NK-92 (cell line): Measurements from ENCODE around the gene SRD5A1.

Source experiments
- DNase-seq: peaks from one replicate; lab custom pipeline; 2025; ENCODE audit not compliant: unreplicated experiment; lab: John Stamatoyannopoulos, UW

The SRD5A1 gene

DNA sequence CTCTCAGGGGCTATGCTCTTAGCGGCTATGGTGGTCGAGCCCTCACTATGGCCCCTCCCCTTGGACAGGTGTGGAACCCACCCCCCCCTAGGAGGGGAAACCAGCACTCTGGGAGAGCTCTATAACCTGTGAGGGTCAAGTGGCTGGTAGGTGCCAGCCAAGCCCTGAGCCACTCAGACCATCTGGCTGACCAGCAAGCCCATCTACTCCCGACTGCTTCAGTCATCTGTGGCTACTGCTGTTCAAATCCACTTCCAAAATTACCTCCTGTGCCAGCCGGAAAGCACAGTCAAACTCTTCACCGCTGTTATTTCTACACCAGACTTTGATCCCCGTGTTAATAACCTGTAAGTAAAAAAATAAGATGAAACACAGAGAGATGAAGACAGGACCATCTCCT lies 28.9 kb upstream of the SRD5A1 start:
- DNase-seq: no peak

DNA sequence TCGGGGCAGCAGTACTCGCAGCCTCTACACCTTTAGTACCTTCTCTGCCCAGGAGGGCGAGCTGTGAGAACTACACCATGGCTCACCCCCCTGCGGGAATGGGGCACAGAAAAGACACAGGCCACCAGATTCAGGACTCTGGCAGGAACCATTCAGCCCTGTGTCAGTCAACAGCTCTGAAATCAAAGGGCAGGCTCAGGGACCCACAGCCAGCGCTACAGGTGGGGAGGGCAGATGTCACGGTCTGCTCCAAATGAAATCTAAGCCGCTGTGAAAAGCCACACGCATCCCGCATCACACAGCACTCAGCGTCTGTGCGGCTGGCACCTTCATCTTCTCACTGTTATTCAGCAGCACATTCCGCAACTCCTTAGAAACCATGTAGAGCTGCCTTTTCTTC lies 28.3 kb upstream of the SRD5A1 start:
- DNase-seq: no peak

GRCh38 chr5:6606884-6607558 lies 26.2 kb upstream of the SRD5A1 start:
- DNase-seq: no peak

DNA sequence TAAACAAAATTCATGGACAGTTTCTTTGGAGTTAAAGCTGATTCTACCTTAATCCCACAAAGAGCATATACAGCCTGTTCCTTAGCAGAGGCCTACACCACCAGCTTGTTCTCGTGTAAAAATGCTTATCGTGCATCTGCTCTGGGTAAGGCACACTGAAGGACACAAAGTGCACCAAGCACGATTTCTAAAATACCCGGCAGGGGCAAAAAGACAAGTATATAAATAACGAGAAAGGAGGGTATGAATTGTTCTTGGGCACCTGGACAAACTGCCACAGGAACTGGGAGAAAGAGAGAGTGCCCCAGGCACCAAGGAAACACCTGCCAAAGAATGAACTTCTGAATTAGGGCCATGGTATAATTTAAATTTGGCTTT lies 25.7 kb upstream of the SRD5A1 start:
- DNase-seq: no peak

GRCh38 chr5:6608016-6608415 lies 25.2 kb upstream of the SRD5A1 start:
- no peak for DNase-seq

DNA sequence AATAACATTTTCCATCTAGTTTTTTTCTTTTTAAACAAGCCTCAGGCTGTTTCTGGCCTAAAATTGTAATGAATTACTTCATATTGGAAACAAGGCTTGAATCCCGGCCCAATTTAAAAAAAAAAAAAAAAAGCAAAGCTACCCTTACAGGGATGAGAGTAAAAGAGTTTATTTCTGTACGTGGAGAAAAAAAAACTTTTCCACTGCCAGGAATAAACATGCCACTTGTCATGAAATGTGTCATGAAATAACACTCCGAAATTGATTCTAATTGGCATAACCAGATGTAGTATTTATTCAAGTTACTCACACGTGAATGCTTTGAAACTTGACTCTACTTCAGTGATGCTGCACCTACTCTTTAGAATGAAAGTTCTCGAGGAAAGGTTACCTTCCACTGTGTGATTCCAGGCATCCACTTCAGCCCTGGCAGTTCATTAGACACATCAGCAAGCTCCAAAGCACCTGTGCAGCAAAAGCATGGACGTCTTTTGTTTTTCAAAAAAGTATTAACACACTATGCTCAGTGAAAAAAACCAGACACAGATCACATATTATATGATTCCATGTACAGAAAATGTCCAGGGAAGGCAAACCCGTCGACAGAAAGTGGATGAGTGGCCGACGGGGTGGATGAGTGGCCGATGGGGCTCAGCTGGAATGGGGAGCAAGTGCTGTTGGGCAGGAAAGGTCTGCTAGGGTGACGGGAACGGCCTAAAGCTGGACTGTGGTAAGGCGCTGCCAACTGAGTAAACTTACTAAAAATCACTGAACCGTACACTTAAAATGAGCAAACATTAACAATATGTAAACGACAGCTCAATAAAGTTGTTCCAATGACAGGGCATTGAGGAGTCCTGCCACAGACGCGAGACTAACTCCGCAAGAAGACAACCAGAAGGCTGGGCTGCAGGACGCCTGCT lies 21.6 kb upstream of the SRD5A1 start:
- DNase-seq: no peak

DNA sequence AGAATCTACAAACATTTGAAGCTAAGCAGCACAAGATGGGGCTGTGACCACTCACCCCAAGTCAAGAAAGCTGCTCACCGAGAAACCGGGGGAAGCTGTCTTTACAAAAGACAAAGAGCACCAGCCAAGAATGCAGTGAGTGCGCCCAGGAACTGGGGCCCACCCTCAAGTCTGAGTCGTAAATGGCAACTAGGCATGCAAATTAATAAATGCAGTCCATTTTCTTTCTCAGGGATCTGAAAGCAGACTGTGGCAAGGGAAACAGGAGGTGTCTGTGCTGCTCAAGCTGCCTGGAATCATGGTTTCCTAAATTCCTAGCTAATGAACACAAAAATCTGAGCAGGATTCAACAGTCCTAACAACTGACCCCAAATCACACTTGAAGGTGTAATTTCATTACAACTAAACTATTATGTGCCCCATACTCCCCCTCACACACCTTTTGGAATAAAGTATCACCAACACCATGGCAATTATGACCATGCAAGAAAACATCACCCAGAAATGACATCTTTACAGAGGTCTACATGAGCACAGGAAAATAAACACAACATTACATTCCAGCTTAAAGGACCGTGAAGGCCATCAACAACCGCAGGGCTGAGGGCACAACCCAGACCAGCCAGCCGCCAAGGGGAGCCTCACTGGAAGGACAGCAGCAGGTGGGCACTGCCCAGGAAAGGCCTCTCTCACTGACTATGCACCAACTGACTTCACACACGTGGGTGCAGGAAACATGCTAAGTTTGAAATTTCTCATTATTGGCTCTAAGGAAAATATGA lies 18.0 kb upstream of the SRD5A1 start:
- DNase-seq: no peak

- no peak for DNase-seq
Observed at GRCh38 chr5:6616632-6617031, 16.6 kb upstream of the SRD5A1 start.

DNA sequence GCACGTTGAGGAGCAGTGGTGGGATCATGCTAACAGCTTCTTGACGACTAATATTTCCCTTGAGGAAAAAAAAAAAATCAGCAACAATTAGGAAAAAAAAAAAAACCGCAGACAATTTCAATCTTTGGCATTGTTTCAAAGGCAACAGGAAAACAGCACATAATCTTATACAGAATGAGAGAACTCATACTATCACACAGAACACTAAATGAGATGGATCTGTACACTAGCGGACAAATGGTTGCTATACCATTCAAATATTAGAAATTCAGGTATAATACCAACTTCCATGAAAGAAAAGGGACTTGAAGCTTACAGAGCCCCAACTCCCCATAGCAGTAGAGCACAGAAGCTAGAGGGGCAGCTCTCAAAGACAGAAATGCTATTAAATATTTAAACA lies 10.0 kb upstream of the SRD5A1 start:
- no peak for DNase-seq

- no peak for DNase-seq
Observed at GRCh38 chr5:6623941-6624340, 9.3 kb upstream of the SRD5A1 start.

- DNase-seq: no peak
Observed at GRCh38 chr5:6626508-6626907, 6.7 kb upstream of the SRD5A1 start.

DNA sequence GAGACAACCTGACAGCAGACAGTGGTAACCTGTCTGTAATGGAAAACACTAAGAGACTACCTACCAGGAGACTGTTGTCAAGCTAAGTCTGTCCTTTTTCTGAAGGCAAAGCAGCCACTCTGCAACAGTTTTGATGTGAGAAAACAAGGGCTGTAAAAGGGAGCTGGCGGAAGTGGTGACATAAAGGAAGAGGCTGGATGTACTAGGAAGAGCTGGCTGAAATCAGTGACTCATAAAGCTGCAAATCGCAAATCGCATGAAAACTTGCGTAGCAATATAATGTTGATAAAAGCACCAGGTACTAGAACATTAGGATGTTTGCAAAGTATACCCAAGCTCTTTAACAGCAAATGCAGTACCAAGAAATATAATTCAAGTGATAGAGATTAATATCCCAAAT lies 1.8 kb upstream of the SRD5A1 start:
- no peak for DNase-seq

GRCh38 chr5:6632324-6632887 lies 834 bp upstream of the SRD5A1 start:
- DNase-seq: no peak

- DNase-seq: no peak
Observed at GRCh38 chr5:6633469-6634245, 417 bp downstream of the SRD5A1 start.

GRCh38 chr5:6634306-6634705 lies 1.1 kb downstream of the SRD5A1 start:
- DNase-seq: no peak

DNA sequence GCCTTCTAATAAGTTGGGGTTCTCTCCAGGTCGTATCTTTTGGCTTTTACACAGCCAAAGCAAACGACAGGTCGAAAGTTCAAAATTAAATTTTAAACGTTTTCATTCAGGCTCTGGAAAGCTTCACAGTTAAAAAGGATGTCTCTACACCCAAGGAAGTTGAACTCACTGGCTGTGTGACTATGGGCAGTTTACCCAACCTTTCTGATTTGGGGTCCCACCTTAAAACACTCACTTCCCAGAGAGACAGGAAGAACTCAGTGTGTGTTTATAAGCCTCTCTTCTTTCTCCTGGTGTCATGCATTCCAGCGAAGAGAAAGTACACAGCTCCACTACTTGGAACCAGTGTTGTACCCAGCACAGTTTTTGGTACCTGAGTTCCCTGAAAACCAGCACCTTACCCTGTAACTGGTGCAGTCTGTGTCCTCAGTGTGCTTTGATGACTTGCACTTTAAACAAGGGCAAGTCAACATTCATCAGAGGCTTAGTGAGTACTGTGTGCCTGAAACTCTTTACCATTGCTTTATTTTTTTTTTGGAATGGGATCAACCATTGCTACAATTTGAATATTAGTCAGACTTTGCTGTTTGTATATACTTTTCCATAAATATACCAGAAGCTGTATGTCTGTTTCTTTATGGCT lies 1.7 kb downstream of the SRD5A1 start:
- DNase-seq: no peak

DNA sequence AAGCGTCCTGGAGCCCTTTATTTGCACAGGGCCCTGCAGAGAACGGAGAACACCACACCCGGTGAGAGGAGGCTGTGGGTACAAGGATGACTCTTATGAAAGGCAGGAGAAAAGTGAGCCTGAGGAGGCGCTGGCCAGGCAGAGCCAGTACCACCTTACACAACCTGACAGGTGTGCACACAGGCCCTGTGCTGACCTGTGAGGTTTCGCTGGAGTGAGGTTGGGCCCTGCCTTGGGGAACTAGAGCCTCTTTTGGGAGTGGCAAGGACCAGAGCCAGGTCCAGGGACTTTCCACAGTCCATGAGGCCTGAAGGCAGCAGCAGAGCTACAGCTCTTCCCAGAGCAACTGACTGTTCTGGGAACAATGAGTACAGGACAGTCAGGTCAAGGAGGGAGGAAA lies 3.1 kb downstream of the SRD5A1 start:
- DNase-seq: no peak

DNA sequence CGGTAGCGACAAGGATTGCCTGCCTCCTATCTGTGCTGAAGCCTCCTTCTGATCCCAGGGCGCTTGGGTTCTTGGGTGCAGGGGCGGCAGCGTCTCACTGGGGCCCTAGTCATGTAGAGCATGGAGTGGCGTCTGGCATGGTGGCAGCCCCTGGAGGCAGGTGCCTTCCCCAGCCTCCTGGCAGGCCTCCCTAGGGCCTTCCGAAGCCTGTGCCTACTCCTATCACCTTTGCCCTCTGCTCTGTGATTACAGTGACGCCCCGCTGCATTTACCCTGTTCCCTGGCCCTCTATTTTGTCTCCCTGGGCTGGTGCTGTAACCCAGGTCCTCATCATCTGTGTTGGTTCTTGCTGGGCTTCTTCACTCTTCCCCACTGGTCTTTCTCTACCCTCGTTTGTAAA lies 3.8 kb downstream of the SRD5A1 start:
- no peak for DNase-seq

GRCh38 chr5:6637590-6637989 lies 4.3 kb downstream of the SRD5A1 start:
- DNase-seq: no peak

DNA sequence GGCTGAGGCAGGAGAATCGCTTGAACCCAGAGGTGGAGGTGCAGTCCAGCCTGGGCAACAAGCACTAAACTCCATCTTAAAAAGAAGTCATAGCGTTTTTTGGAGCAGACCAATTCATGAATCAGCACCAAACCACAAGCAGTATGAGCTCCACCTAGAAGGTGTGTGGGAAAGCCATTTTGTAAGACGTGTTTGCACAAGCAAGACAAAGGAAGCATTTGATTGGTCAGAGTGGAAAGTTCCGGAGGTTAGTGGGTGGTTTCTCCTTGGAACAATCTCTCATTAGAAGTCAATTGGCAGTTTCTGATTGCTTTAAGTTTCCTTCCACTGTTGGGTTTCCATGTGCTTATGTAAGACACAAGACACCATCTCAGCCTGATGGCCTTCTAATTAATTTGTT lies 5.0 kb downstream of the SRD5A1 start:
- no peak for DNase-seq
